Stimulated activated CD4-positive, alpha-beta T cell treated with anti-CD3 and anti-CD28 coated beads, TNF-alpha, amount 100 ng/mL, for 4 hours (primary cell): ENCODE results near the gene PTPRN2.

Source experiments
- DNase-seq, 3 experiments: peaks; one replicate each; pipeline ENCODE4 v3.0.0-alpha.2; 2020; ENCODE audit warnings: low read depth in 3 of 3

Gene PTPRN2

DNA sequence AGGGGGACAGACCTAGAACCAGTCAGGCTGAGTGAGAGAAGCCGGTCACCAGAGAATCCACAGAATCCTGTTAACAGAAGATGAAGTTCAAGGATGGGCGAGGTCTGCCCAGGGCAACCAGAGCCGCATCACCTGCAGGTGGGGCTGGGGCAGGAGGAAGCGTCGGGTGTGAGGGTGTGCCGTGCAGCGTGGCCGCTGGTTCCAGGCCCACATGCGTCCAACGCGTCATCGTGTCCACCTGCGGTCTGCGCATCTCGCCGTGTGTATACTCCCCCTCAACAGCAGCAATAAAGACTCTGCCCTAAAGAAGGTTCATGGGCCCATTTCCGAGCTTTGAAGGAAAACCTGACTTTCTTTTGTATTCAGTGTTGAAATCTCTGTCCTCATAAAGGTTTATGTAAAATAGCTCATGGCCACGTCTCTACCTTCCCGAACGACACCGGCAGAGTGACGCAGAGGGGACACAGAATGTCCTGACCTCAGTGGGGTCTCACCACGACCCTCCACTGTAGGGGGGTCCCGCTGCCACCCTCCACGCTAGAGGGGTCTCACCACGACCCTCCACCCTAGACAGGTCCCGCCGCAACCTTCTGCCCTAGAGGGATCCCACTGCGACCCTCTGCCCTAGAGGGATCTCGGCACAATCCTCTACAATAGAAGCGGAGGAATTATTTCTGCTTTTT lies 446.9 kb downstream of the PTPRN2 start:
- no peak for DNase-seq

DNA sequence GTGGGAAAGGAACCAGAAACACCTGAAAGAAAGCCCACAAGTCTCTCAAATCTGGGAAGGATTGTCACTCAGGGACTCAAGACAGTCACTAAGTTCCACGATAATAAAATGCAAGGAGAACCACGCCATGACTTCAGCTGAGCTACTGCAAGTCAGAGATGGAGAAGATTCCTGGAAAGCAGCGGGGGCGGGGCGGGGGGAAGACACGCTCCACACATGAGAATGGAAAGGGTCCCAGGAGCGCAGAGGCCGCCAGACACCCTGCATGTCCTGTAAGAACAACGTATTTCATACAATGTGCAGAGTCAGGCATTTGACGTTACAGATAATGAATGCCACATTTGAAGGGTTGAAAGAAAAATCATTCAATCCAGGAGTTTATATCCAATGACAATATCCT lies 448.1 kb downstream of the PTPRN2 start:
- DNase-seq: no peak

DNA sequence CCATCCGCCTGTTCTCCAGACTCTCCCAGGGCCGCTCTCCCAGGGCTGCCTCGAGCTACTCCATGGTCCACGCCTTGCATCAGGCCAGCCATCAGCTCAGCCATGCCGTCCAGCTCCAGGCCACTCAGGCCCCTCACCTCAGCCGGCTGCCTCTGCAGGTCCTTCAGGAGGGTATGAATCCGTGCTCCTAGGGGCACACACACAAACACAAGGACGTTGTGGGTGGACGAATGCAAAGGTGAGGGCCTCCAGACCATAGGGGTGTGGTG lies 449.4 kb downstream of the PTPRN2 start:
- no peak for DNase-seq

DNA sequence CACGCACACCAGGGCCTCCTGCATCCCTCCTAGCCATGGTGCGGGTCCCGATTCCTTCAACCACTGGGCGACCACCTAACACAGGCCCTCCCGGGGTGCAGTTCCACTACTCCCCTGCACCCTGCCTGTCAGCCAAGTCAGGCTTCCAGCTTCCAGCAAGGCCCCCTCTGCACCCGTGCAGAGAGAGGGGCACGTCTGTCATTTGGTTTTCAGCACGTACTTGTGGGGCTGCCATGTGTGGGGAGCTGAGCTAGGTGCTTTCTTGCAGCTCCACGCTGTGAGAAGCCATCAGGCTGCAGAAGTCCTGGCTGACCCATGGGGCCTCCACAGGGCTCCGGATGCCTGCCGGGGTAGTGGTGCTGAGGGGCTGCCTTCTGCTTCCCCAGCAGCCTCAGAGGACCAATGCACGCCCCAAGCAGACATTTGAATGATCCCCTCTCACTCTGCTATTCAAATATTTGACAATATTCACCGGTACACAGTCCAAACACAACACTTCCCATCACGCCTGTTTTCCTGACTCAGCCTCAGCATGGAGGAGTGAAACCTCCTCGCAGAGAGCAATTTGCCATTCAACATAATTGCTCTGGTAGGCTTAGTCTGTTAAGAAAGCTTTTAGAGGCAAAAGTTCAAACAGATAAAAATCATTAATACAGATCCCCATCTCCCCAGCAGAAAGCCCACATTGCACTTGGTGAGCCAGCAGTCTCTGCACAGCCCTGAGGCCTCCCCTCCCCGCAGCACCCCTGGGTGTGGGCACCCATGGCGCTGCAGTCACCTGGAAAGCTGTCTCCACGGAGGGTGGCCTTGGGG lies 449.9 kb downstream of the PTPRN2 start:
- no peak for DNase-seq

DNA sequence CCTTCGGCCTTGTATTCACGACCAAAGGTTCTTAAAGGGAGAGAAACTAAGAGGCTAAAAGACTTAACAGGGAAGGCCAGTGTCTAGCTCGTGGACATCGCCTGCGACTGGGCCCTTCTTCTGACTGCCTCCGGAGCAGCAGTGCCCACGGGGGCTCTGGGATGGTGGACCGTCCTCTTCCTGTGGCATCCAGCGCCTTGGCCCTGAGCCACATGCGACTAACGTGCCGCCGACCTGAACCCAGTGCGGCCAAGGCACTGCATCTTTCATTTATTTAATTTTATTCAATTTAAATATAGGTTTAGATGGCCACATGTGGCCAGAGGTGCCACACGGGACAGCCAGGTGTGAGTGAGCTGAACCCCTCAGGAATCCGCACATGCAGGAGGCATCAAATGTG lies 451.7 kb downstream of the PTPRN2 start:
- no peak for DNase-seq

DNA sequence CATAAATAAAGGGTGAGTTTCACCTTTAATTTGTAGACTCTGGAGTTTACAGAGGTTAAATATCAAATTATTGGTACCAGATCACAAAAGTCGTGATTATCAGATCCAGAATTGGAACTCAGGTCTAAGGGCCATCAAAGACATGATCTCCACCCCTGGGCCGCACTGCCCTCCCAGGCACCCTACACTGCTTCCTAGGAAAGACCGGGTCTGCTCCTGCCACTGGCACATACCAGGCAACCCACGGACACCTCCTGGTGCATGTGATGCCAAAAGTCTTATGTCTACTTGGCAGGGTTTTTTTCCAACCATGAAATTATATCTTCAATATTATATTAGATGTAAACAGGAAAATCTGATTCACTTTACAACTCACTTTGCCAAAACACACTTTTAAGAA lies 452.8 kb downstream of the PTPRN2 start:
- DNase-seq: no peak

DNA sequence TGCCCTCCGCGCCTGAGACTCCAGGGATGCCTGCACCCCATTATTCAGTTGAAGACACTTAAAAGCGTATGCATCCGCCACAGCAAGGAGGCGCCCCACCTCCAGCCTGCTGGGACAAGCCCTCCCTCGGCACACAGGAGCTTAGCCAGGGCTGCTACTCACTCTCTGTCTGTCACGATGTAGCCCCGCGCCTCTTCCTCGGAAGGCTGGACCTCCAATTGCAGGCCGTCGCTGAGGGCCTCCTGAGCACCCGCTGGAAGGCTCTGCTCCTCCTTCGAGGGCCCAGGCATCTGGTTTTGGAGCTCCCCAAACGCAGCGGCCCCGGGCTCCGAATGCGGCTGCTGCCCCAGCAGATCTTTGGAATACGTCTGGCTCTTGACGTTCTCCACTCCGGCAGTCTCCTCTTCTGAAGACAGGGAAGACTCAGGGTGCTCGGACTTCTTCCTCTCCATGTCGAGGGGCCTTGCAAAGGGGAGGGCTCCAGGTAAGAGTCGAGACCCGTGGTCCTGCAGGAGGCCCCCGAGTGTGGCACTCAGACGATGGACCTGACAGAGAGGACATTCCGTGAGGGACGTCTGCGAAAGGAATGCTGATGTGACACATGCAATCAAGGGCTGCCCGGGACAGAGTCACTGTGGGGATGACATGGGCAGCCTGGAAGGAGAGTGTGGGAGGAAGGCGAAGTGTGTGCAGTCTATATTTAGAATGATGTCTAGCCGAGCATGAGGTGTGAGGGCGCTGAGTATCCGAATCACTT lies 453.9 kb downstream of the PTPRN2 start:
- DNase-seq: no peak

DNA sequence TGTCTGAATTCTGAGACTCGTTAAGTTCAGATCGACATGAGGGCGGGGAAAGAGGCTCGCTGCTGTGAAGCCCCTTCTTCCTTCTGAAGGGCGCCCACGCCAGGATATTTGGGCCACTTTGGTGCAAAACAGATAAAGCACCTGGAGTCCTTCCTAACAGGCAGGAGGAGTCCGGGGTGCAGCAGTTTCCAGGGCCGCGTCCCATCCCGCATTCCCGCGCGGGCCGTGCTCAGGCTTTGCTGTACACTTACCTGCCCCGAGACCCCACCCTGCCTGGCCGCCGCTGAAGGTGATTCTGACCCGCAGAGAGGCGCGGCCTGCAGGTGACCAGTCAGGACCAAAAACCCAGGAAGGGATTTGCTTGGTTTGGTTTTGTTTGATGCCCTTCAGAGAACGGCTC lies 454.6 kb downstream of the PTPRN2 start:
- DNase-seq: no peak

DNA sequence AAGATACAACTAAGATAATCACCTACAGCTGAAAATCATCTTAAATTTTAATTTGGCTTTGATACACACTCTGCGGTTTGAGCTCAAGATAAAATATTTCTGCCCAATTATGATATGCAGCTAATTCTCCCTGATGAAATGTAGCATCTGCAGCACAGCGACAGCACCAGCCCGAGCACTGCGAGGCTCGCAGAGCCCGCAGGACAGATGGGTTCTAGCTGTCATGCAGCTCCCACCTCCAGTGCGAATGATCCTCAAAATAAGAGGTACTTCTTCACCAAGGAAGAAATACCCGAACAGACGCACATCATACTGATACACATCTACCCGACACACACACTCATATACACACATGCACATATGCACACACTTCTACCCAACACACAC lies 457.6 kb downstream of the PTPRN2 start:
- DNase-seq: no peak

DNA sequence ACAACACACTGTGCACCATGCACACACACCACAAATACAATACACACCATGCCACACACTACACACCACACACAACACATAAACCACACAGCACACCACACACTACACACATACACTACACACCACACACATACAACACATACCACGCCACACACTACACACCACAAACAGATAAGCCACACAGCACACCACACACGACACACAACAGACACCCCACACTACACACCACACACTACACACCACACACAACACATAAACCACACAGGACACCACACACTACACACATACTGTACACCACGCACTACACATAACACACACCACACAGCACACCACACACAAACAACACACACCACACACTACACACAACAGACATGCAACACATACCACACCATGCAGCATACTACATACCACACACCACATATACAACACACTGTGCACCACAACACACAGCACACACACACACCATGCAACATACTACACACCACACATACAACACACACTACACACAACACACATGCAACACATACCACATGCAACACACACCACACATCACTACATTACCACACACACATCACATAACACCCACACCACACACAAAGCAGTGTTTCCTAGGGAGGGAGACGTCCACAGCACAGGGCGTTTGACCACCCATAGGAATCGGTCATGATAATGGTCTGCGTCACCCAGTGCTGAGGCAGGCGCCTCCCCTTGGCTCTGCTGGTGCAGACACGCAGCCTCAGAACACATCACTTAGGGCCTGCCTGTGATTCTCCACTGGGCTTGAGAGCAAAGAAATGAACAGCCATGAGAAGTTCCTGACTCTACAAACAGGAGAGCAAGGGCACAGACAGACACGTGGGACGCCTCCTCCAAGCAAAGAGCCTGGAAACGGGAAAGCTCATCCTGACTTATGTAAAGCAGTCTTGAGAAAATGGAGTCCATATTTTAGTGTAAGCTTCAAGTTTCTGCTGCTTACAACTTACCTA lies 458.3 kb downstream of the PTPRN2 start:
- no peak for DNase-seq

DNA sequence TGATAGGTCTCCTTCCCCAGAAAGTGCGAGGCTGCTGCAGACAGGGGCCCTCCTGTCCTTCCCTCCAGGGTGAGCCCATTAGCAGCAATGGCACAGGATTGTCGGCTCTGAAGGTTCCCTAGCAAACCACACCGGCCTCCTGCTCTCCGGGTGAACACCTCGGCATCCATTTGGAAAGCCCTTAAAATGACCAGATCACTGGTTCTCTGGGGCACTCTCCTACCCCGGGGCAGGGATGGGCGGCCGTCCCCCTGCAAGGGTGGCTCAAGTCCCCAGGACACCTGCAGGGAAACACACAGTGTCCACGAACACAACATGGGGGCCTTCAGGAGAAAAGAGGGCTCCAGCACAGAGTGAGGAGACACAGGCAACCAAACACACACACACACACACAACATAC lies 459.1 kb downstream of the PTPRN2 start:
- no peak for DNase-seq

DNA sequence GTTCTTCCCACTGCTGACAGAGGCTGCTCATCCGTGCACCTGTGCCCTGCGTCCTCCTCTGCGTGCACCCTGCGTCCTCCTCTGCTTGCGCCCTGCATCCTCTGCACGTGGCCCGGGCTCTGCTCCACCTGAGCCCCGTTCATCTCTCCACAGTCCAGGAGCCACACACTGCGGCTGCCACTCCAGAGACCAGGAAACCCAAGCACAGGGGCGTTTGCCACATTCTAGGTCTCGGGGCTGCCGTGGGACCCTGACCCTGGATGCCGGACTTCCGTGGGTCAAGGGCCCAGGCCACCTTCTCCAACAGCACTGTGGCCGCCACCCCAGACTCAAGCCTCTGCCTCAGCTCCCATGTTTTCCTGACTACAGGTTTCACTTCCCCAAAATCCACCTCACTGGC lies 460.4 kb downstream of the PTPRN2 start:
- no peak for DNase-seq

DNA sequence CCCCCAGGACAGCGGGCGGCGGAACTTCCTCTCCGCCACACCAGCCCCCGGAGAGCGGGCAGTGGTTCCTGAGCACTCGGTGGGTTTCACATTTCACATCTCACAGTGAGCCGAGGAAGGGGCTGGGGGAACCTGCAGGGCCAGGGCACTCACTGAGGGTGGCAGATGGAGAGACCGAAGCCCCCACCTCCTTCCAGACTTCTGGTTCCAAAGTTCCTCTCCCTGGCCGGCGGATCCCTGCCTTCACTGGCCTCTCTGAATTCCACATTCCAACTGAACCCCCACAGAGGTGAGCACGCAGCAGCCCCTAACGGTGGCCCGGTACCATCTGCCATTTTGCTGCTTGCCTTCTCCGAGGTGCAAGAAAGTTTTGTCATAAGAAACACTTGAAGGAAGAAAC lies 461.0 kb downstream of the PTPRN2 start:
- no peak for DNase-seq

DNA sequence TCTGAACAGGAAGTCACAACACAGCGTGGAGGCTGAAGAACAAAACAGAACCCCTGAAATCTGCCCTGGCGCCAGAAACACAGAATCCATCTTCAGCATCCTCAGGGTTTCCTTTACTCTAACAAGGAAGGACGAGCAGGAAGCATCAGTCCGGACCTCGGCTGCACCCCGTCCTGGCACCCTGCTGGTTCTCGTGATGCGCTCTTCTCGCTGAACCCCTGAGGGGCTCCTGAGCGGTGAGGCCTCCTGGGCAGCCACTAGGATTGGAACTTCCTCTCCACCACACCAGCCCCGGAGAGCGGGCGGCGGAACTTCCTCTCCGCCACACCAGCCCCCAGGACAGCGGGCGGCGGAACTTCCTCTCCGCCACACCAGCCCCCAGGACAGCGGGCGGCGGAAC lies 461.9 kb downstream of the PTPRN2 start:
- no peak for DNase-seq

DNA sequence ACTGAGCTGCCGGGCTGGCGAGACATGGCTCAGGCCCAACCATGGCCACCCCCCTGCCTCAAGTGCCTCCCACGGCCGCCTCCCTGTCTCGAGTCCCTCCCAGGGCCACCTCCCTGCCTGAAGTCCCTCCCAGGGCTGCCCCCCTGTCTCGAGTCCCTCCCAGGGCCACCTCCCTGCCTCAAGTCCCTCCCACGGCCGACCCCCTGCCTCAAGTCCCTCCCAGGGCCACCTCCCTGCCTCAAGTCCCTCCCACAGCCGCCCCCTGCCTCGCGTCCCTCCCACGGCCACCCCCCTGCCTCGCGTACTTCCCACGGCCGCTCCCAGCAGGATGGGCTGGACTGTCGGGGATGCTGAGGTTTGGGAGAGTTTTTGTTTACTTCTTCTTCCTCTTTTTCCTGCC lies 462.5 kb downstream of the PTPRN2 start:
- DNase-seq: no peak

DNA sequence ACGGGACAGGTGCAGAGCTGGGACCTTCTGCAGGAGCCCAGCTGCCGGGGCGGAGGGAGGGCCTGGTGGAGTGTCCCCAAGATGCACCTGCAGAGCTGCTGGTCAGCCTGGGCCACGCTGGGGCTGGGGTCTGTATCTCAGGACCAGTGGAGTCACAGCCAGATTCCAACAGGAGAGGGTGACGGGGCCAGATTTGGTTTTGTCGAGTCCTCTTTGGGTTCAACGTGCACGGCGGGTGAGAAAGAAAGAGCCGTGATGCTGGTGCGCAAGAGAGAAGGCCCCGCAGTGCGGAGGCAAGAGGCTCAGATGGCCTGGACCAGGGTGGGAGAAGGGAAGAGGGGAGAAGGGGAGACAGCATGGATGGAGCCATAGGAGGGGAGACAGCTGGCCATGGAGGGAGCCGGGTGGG lies 462.9 kb downstream of the PTPRN2 start:
- DNase-seq: no peak

DNA sequence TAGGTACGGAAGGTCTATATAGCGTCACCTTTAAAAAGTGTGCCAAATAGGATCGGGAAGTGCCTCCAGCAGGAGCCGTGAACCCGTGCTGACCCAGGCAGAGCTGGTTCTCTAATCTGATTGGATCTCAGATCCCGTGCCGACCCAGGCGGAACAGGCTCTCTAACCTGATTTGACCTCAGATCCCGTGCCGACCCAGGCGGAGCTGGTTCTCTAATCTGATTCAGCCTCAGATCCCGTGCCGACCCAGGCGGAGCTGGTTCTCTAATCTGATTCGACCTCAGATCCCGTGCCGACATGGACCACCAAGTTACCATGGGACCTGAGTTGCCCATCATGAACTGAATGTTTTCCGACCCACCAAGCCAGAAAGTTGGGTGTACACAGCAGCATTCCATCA lies 463.9 kb downstream of the PTPRN2 start:
- DNase-seq: no peak

DNA sequence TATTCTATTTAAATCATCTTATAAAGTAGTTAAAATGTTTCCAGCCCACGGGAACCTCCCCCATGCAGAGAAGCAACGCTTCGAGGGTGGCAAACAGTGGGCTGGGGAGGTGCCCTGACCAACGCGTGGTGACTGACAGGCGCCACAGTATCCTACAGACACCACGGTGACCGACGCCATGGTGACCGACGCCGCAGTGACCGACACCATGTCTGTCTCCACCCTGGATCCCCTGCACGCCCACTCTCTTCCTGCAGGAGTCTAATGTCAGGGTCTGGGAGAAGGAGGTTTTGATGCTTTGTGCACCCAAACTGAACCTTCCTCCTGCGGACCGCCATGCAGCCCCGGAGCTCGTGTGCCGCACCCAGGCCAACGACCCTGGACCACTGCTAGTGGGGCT lies 464.4 kb downstream of the PTPRN2 start:
- no peak for DNase-seq

DNA sequence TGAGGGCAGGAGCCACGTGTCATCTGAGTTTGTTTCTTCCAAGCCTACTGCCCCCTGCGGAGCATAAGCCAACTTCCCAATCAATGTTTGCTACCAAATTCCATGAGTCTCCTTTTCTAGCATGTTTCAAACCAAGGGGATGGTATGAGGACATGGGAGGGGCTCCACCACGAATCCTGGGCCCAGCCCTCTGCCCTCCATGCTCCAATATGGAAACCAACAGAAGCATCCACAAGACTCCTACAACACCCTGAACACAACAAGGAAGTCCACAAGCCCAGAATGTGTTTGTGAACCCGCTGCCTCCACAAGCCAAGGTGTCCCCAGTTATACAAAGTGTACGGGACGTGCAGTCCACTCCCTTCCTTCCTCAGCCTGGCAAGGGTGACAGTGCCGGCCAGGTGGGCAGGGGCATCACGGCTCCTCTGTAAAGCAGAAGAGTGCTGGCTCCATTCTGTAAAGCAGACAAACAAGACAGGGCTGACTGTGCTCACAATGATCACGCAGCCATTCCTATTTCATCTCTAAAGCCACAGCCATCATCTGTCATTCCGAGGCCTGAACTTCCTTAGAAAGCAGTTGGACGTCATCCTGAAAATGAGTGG lies 466.1 kb downstream of the PTPRN2 start:
- DNase-seq: no peak

DNA sequence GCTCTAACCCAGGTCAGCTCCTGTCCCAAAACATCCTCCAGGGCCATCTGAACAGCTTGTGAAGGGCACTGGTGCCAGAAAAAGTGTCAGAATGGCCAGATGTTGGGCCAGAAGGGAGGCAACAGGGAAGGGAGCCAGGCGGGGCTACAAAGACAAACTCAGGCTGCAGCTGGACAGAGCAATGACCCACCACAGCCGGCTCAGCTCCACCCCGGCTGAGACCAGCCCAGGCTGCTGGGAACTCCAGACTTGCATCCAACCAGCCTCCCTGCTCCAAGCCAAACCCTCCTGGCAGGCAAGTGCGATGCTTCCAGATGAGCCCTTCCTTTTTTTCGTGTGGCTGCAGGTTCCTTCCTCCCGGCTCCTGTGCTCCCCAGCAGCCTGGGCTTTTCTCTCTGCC lies 466.9 kb downstream of the PTPRN2 start:
- DNase-seq: no peak

DNA sequence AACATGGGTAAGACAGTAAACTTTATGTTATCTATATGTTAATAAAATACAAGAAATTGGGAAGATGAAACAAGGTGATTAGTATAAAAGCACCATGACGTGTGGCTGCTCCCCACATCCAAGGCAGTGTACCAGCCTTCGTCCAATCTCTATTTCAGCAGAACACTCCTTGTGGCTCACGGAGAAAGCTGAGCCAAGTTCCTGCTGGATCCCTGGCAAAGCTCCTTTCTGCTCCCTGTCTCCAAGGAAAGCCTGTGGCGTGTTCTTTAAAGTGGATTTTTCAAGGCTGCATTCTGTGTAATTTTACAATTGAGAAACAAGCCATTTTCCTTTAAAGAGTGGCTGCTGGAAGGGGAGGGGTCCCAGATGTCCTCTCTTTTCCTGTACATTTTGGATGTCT lies 467.3 kb downstream of the PTPRN2 start:
- DNase-seq: no peak
